DMS53 (cell line): Measurements from ENCODE around the gene F8.
A peak's percentile ranks its signal among the peaks of the same experiment; 100 is the strongest.
"Not testable (repeated sequence)": the region's sequence is repeated elsewhere in the genome, so short reads cannot be mapped to it uniquely, and the experiment has no call there.

Experiments
- DNase-seq: peaks from one replicate; lab custom pipeline; 2025; lab: John Stamatoyannopoulos, UW

F8 gene

GRCh38 chrX:155028877-155029291 lies 6.4 kb upstream of the F8 start:
- DNase-seq, result no peak

GRCh38 chrX:155028129-155028528 lies 5.6 kb upstream of the F8 start:
- DNase-seq, result peak; percentile 41

DNA sequence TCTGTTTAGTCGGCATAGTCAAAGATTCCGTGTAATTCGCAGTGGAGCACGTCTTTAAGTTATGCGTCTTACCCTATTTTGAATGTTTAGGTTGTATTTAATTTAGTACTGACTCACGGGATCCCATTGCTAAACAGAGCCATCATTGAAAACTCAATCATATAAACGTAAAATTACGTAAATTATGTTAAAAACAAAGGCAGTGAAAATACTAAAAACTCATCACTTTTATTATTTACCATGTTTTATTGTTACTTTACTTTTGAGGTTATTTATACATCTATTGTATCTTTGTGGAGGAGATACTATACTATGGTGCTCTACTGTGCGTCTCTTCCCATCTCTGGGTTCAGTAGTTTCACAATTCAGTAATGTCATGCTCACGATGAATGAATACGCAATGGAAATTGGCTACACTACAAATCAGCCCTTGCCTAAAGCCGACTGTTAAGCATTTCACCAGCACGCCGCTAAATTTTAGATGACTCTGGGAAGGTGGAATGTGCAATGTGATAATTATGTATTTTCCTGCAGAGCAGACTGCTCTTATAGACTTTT lies 5.1 kb upstream of the F8 start:
- peak; percentile 48 for DNase-seq

GRCh38 chrX:155026727-155027508 lies 4.4 kb upstream of the F8 start, which contains the start of gene FUNDC2:
FUNDC2 (plus strand) TSS chrX:155026844; CDS start chrX:155026939, 95 bp downstream.
- peak; percentile 98 for DNase-seq

DNA sequence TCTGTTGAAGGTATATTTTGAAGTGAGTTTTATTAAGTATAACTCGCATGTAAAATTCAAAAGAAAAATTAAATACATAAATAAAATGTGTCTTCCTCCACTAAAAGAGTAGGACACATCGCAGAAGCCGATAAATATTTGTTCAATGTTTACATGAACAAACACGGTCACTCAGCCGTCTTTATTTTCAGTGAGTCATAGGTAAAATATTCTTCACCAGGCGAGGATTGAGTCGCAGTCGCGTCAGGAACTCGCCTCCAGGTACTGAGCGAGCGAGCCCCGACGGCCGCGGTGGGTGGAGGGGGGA lies 3.9 kb upstream of the F8 start:
- no peak for DNase-seq

DNA sequence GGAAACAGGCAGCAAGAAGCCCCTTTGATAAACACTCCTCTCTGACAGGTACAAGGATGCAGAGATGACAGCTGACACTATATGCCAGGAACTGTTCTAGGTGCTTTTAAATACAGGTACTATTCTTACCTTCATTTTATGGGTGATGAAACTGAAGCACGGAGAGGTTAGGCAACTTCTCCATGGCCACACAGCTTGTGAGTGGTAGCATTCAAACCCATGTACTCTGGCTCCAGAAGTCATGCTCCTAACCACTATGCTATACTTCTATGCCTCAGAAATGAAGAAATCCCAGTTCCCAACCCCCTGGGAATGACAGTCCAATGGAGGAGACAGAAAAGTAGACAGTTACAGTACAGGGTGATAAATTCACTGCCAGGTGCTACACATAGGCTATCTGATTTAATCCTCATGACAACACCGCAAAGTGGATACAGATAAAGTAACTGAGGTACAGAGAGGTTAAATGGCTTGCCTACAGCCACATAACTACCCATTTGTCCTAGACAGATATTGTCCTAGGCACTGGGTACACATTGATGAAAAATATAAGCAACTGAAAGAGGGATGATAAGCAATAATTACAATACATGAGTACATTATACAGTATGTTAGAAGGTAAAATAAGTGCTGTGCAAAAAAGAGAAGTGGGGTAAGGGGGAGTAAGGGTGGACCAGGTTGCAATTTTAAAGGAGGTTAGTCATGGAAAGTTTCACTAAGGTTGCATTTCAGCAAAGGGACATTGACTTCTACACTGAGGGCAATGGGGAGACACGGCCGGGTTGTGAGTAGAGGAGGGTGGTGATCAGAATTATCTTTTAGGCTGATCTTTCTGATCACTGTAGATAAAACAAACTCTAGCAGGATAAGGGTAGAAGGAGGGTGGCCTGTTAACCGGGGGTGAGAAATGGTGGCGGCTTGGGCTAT lies 1.6 kb upstream of the F8 start:
- peak; percentile 30 for DNase-seq

- no peak for DNase-seq
Measured at GRCh38 chrX:155020591-155020990, 1.9 kb downstream of the F8 start.

- no peak for DNase-seq
Measured at GRCh38 chrX:155009994-155010472, 12.5 kb downstream of the F8 start.

DNA sequence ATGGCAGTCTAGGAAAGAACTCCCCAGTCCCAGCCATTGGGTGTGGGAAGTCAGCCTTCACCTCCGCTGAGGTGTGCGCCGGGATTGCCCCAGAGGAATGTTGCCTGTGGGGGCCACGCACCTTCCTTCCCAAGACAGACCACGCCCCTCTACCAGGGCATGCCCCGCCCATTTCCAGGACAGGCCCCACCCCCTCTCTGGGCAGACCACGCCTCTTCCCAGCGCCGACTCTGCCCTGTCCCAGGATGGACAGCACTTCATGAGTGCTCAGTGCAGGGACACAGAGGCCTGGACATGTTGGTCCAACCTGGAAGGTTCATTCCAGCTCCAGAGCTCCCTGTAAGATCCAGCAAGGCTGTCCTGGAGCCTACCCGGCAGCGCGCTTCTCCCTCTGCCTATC lies 13.9 kb downstream of the F8 start:
- DNase-seq, result not testable (repeated sequence)

DNA sequence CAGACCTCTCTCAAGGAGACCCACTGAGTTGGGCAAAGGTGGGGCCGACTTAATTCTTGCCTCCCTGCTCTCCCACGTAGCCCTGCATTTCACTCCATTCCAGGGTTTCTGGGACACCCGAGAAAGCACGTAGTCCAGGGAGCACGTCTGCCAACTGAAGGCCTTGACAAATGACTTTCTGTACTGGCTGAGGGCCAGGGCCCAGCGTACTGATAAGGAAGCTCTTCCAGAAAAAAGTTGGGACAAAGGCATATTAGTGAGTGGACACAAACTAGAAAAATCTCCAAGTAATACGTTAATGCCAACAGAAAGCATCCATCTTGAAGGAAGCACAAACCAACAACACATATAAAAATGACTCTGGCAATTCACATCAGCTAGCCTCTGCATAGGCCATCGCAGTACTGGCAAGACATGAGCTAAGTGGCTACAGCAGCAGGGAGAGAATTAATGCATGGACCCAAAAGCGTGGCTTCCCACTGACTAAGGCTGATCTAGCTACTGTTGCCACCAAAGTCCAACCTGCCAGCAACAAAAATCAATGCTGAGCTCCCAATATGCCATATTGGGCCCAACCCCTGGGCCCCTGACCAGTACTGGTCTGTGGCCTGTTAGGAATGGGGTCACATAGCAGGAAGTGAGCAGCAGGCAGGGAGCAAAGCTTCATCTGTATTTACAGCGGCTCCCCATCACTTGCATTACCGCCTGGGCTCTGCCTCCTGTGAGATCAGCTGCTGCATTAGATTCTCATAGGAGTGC lies 15.4 kb downstream of the F8 start:
- not testable (repeated sequence) for DNase-seq

- not testable (repeated sequence) for DNase-seq
Measured at GRCh38 chrX:155006379-155006778, 16.1 kb downstream of the F8 start.

- no peak for DNase-seq
Measured at GRCh38 chrX:155005190-155005589, 17.3 kb downstream of the F8 start.

DNA sequence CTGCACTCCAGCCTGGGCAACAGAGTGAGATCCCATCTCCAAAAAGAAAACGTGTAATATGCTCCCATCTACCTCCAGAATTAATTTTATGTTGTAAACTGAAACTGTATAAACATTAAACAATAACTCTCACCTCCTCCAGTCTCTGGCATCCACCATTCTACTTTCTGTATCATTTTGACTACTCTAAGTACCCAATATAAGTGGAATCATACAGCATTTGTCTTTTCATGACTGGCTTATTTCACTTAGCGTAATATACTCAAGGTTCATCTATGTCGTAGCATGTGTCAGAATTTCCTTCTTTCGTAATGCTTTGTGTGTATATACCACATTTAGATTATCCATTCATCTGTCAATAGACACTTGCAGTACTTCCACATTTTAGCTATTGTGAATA lies 20.6 kb downstream of the F8 start:
- DNase-seq, result no peak

DNA sequence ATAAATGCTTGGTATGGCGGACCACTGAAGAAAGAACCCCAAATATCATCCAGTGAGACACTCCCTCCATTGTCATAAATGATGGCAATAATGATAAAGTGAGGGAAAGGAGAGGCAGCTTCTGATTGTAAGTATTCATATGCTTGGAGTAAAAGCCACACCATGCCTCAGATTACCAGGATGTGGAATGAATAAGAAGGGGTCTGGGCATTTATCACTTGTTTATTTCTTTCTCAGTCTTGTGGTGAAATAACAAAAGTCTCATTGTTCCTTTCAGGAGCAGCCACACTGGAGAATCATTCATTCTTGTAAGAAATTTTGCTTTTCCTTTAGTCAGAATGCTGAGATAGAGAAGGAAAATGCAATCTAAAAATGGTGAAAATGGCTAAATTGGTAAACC lies 21.7 kb downstream of the F8 start:
- DNase-seq, result no peak

- no peak for DNase-seq
Measured at GRCh38 chrX:154998204-154998880, 24.2 kb downstream of the F8 start.

DNA sequence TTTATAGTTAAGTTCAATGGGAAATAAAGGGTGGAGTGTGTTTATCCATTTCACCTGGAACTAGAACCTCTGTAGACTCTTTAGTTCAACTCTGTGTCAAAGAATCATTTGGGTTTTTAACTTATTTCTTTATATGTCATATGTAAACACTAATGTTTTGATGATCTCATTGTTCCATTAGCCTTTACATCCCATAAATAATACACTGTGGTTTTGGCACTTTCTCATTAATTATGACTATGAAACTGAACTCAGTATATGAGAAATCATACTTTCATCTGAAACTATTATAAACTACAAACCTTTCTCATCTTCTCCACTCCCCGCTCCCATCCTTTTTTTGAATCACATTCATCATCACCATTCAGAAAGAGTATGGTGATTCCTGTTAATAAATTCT lies 31.0 kb downstream of the F8 start:
- DNase-seq, result no peak

- DNase-seq, result no peak
Measured at GRCh38 chrX:154991039-154991438, 31.5 kb downstream of the F8 start.

DNA sequence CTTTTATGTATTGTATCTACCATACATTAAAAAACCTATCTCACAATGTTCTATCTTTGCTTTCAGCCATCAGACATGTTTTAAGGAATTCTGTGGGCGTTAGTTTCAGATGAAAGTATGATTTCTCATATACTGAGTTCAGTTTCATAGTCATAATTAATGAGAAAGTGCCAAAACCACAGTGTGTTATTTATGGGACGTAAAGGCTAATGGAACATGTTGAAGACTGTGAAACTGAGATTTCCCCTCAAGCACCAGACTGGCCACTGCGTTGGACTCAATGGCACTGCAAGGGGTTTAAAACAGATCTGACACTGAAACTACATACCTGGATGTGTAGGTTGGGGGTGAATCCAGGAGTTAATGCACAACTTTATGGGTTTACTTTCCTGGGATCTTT lies 32.0 kb downstream of the F8 start:
- DNase-seq, result no peak

DNA sequence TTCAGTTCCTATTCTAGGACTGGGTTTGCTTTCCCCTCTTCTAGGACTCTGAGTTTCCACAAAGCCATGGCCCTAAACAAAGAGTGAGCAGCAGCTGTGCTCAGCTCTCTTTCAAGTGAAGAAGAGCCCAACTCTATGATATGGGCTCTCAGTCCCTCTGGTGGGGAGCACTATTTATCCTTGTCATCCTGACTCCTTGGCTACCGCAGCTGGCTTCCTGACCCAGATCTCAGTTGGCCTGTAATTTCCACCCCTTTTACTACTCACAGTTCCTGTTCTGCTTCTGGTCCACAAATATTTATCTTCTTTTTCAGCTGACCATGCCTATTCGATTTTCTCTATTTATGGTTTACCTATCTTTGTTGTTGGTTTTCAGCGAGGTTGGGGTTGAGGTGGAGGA lies 33.8 kb downstream of the F8 start:
- peak; percentile 47 for DNase-seq

GRCh38 chrX:154987940-154988339 lies 34.6 kb downstream of the F8 start:
- DNase-seq, result no peak

- peak; percentile 26 for DNase-seq
Measured at GRCh38 chrX:154986826-154987575, 35.5 kb downstream of the F8 start.
